Thoracic aorta (tissue), 2 donors: ENCODE data around the gene TMEM145. TPM values are rescaled to one million over a fixed set of nuclear protein-coding genes. Genes with fewer than 3 reads are reported as not detected.

Experiments used
- ATAC-seq: fragments of 150-250 bp; one replicate; pipeline ENCODE4 v1.8.0; 2017; ENCODE audit warnings: low read depth; ENCODE audit not compliant: insufficient number of reproducible peaks, low FRiP score
- DNase-seq: peaks from one replicate; pipeline ENCODE4 v3.0.0-alpha.2; 2020; ENCODE audit warnings: low spot score
- H3K27ac ChIP-seq, 2 donors: fragments of 200-600 bp; sonication (generic); 1 replicate in 1 of 2; 2 replicates in 1 of 2; pipeline ENCODE4 v1.5.1; 2016; ENCODE audit warnings: mild to moderate bottlenecking in 2 of 2, moderate library complexity in 2 of 2
- H3K27me3 ChIP-seq: fragments of 200-600 bp; sonication (generic); replicated peaks from 2 replicates; pipeline ENCODE4 v1.6.0; 2016; ENCODE audit warnings: mild to moderate bottlenecking; ENCODE audit not compliant: insufficient read depth
- H3K36me3 ChIP-seq: fragments of 200-600 bp; sonication (generic); one replicate; pipeline ENCODE4 v1.5.1; 2016
- H3K4me1 ChIP-seq, 2 donors: fragments of 200-600 bp; sonication (generic); 1 replicate in 1 of 2; 2 replicates in 1 of 2; pipeline versions ENCODE4 v1.5.1 to v1.6.0; 2016; ENCODE audit warnings: low read depth in 2 of 2, mild to moderate bottlenecking in 1 of 2; ENCODE audit not compliant: control insufficient read depth in 1 of 2
- H3K4me3 ChIP-seq: fragments of 200-600 bp; sonication (generic); 2 replicates; pipeline ENCODE4 v1.5.1; 2016; ENCODE audit warnings: mild to moderate bottlenecking
- H3K9me3 ChIP-seq: fragments of 200-600 bp; sonication (generic); 2 replicates; pipeline ENCODE4 v1.5.1; 2016
- CTCF ChIP-seq: fragments of 200-600 bp; sonication (generic); IDR thresholded peaks from one replicate; pipeline ENCODE4 v1.5.1; 2019; ENCODE audit warnings: antibody characterized with exemption
- total RNA-seq, 2 donors: library from RNA; depleted of rRNA; stranded (reverse); fragments of >200 nt; gene quantifications; one replicate each; pipeline versions ENCODE4 v1.1.0 to v1.2.3, GENCODE V29; 2016

Gene TMEM145
- total RNA-seq, 2 donors from 2014 or later = not detected

- no peak for TF ChIP-seq CTCF
- Histone ChIP-seq H3K27ac (peak overlapping the region; percentile 91 to 95), H3K36me3 (no peaks in the 10 kb centered on the region), H3K4me3 (peak overlapping the region; percentile 81), H3K9me3 (no peaks in the 10 kb centered on the region), H3K4me1 (peaks cover 58 to 74% of the 10 kb centered on the region in 2 donors), H3K27me3 (no peaks in the 10 kb centered on the region)
- ATAC-seq (no peak), DNase-seq (no peak)
Observed at GRCh38 chr19:42281146-42281826, 31.8 kb upstream of the TMEM145 start.

- DNase-seq (no peak), ATAC-seq (no peak)
- no peaks in the 10 kb centered on the region for H3K9me3 ChIP-seq
- H3K27ac ChIP-seq = peak overlapping the region; percentile 91 to 95
- peak overlapping the region; percentile 81 for H3K4me3 ChIP-seq
- no peak for TF ChIP-seq CTCF
- peaks cover 2% of the 10 kb centered on the region for H3K36me3 ChIP-seq
- peaks cover 56 to 73% of the 10 kb centered on the region in 2 donors for H3K4me1 ChIP-seq
- no peaks in the 10 kb centered on the region for H3K27me3 ChIP-seq
Observed at GRCh38 chr19:42281827-42282762, 31.0 kb upstream of the TMEM145 start.

- ATAC-seq (no peak), DNase-seq (no peak)
- peaks cover 49 to 68% of the 10 kb centered on the region in 2 donors for H3K4me1 ChIP-seq
- H3K36me3 ChIP-seq = peaks cover 9% of the 10 kb centered on the region
- H3K27ac ChIP-seq = peak overlapping the region; percentile 91 to 95
- H3K27me3 ChIP-seq = no peaks in the 10 kb centered on the region
- no peak for TF ChIP-seq CTCF
- no peaks in the 10 kb centered on the region for H3K9me3 ChIP-seq
- H3K4me3 ChIP-seq = peak overlapping the region; percentile 70
Observed at GRCh38 chr19:42282819-42283187, 30.3 kb upstream of the TMEM145 start.

- peak; percentile 87 for DNase-seq
- Histone ChIP-seq H3K9me3 (no peaks in the 10 kb centered on the region), H3K36me3 (peaks cover 15% of the 10 kb centered on the region), H3K4me1 (peaks cover 43 to 62% of the 10 kb centered on the region in 2 donors), H3K27me3 (no peaks in the 10 kb centered on the region), H3K4me3 (peak overlapping the region; percentile 70), H3K27ac (peak overlapping the region; percentile 91 to 95)
- no peak for TF ChIP-seq CTCF
- peak; percentile 44 for ATAC-seq
Observed at GRCh38 chr19:42283188-42284065, 29.7 kb upstream of the TMEM145 start.
